Epithelial cell of esophagus (primary cell): ENCODE results near the gene SPTBN1.

Experiments
- DNase-seq: peaks from one replicate; pipeline ENCODE4 v3.0.0; 2010; ENCODE audit warnings: low read depth
- H3K4me3 ChIP-seq: 2 replicates; pipeline ENCODE4 v1.5.1; 2011; ENCODE audit warnings: mild to moderate bottlenecking, low read length, control low read depth
- TF ChIP-seq, protein P1 (sequence below): IDR thresholded peaks from 2 replicates; pipeline ENCODE4 v1.5.1; 2011; ENCODE audit warnings: low read depth, mild to moderate bottlenecking, low read length, control low read depth, inconsistent platforms; ENCODE audit not compliant: insufficient read depth; ENCODE audit errors: missing control alignments

Gene SPTBN1

GRCh38 chr2:54677476-54678265, 221.5 kb downstream of the SPTBN1 start:
- no peak overlapping the region for H3K4me3 ChIP-seq
- TF ChIP-seq, protein P1, sequence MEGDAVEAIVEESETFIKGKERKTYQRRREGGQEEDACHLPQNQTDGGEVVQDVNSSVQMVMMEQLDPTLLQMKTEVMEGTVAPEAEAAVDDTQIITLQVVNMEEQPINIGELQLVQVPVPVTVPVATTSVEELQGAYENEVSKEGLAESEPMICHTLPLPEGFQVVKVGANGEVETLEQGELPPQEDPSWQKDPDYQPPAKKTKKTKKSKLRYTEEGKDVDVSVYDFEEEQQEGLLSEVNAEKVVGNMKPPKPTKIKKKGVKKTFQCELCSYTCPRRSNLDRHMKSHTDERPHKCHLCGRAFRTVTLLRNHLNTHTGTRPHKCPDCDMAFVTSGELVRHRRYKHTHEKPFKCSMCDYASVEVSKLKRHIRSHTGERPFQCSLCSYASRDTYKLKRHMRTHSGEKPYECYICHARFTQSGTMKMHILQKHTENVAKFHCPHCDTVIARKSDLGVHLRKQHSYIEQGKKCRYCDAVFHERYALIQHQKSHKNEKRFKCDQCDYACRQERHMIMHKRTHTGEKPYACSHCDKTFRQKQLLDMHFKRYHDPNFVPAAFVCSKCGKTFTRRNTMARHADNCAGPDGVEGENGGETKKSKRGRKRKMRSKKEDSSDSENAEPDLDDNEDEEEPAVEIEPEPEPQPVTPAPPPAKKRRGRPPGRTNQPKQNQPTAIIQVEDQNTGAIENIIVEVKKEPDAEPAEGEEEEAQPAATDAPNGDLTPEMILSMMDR, result no peak
- no peak for DNase-seq

GRCh38 chr2:54678719-54679118, 222.6 kb downstream of the SPTBN1 start:
- TF ChIP-seq, protein P1, result no peak
- no peak for DNase-seq

GRCh38 chr2:54680397-54681041, 224.4 kb downstream of the SPTBN1 start:
- no peak overlapping the region for H3K4me3 ChIP-seq
- TF ChIP-seq, protein P1, result no peak
- no peak for DNase-seq

More at GRCh38 chr2:54678719-54679118, 222.6 kb downstream of the SPTBN1 start:
- no peak overlapping the region for H3K4me3 ChIP-seq

- TF ChIP-seq, protein P1, result no peak
- H3K4me3 ChIP-seq, result no peak overlapping the region
- no peak for DNase-seq
These were observed 225.3 kb downstream of the SPTBN1 start for GRCh38 chr2:54681416-54681815.

GRCh38 chr2:54683596-54683995, 227.5 kb downstream of the SPTBN1 start:
- TF ChIP-seq, protein P1, result no peak
- no peak for DNase-seq
- H3K4me3 ChIP-seq, result no peak overlapping the region

GRCh38 chr2:54685263-54685775, 229.2 kb downstream of the SPTBN1 start:
- DNase-seq, result no peak
- no peak overlapping the region for H3K4me3 ChIP-seq
- TF ChIP-seq, protein P1, result no peak
